Bronchial epithelial cell (primary cell): ENCODE results near the gene ATG9A. TPM values are rescaled to one million over a fixed set of nuclear protein-coding genes. Genes with fewer than 3 reads are reported as not detected.
A peak's percentile ranks its signal among the peaks of the same experiment; 100 is the strongest.

Experiments
- DNase-seq: peaks from one replicate; pipeline ENCODE4 v3.0.0-alpha.2; 2010; ENCODE audit warnings: low read depth
- FAIRE-seq: peaks from 2 replicates; lab custom pipeline; 2011; peaks lifted over from hg19 to GRCh38; lab: Jason Lieb, UNC
- H3K27me3 ChIP-seq: 2 replicates; pipeline ENCODE4 v1.5.1; 2011; ENCODE audit warnings: low read length; ENCODE audit not compliant: control insufficient read depth, insufficient read depth
- H3K36me3 ChIP-seq: 2 replicates; pipeline ENCODE4 v1.5.1; 2011; ENCODE audit warnings: low read length; ENCODE audit not compliant: control insufficient read depth, insufficient read depth
- H3K4me3 ChIP-seq: 2 replicates; pipeline ENCODE4 v1.5.1; 2011; ENCODE audit warnings: mild to moderate bottlenecking, low read depth, low read length, control low read depth
- total RNA-seq: library from RNA; depleted of rRNA; stranded (reverse); fragments of >200 nt; gene quantifications from 2 replicates; pipeline ENCODE4 v1.2.1, GENCODE V29; 2014
- TF ChIP-seq, protein P1 (sequence below): IDR thresholded peaks from 2 replicates; pipeline ENCODE4 v1.5.1; 2011; ENCODE audit warnings: mild to moderate bottlenecking, moderate library complexity, low read length, control low read depth, inconsistent platforms; ENCODE audit not compliant: insufficient read depth, severe bottlenecking

The ATG9A gene
- total RNA-seq, 1 donor from 2014 or later = 26.3 TPM

- H3K4me3 ChIP-seq = no peak overlapping the region
- FAIRE-seq = no peak
- TF ChIP-seq, protein P1, sequence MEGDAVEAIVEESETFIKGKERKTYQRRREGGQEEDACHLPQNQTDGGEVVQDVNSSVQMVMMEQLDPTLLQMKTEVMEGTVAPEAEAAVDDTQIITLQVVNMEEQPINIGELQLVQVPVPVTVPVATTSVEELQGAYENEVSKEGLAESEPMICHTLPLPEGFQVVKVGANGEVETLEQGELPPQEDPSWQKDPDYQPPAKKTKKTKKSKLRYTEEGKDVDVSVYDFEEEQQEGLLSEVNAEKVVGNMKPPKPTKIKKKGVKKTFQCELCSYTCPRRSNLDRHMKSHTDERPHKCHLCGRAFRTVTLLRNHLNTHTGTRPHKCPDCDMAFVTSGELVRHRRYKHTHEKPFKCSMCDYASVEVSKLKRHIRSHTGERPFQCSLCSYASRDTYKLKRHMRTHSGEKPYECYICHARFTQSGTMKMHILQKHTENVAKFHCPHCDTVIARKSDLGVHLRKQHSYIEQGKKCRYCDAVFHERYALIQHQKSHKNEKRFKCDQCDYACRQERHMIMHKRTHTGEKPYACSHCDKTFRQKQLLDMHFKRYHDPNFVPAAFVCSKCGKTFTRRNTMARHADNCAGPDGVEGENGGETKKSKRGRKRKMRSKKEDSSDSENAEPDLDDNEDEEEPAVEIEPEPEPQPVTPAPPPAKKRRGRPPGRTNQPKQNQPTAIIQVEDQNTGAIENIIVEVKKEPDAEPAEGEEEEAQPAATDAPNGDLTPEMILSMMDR = no peak
- no peaks in the 10 kb centered on the region for H3K27me3 ChIP-seq
- peaks cover 34% of the 10 kb centered on the region for H3K36me3 ChIP-seq
- no peak for DNase-seq
Measured at GRCh38 chr2:219179601-219180465, 49.6 kb downstream of the ATG9A start.

GRCh38 chr2:219178377-219179175, 50.9 kb downstream of the ATG9A start:
- Histone ChIP-seq H3K27me3 (no peaks in the 10 kb centered on the region), H3K36me3 (peaks cover 35% of the 10 kb centered on the region), H3K4me3 (peak overlapping the region; percentile 85)
- TF ChIP-seq, protein P1 = no peak
- DNase-seq (peak; percentile 12), FAIRE-seq (no peak)

- peak within 1 kb of the TSS; percentile 85 for H3K4me3 ChIP-seq
- no peak for FAIRE-seq
- no peaks in the 10 kb centered on the region for H3K27me3 ChIP-seq
- peak; percentile 90 for DNase-seq
- peaks cover 32% of the 10 kb centered on the region for H3K36me3 ChIP-seq
- TF ChIP-seq, protein P1 = peak; percentile 39
Measured at GRCh38 chr2:219177552-219178376, 51.7 kb downstream of the ATG9A start, which contains the start of gene RETREG2. RETREG2 (plus strand) TSS chr2:219178275; CDS start chr2:219178353, 78 bp downstream.

DNA sequence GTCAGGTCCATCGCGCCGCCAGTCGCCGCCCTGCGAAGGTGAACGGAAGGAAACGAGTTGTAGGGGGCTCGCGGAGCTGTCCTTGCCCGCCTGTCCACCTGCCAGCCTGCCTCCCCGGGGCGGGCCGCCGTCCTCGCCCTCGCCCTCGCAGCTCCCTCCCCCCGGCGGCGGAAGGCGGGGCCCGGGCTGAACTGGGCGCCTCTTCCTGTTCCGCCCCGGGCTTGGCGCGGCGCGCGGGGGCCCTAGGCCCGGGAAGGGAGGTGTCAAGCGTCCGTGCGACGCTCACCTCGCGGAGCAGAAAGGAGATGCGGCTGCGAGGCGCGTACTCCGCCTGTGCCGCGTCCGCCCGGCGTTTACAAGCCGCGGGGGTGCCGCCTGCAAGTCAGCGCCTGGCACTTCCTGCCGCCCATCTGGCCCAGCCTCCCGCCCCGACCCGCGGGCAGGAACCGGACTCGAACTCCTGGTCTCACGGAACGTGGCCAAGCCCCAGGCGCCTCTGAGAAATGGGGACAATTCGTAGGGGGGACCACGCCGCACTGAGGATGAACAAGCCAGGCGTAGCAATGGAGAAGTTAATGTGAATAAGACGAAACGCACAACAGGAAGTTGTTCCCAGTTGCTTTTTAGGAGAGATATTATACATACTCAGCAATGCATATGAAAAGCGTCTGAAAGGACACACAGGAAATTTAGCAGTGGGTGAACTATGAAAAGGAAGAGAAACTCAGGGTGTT, 52.5 kb downstream of the ATG9A start, which contains the start of gene CNPPD1:
CNPPD1 (minus strand) TSS at position 108 of the 734 bp plus-strand sequence; CDS start at position 11, 97 bp downstream.
- H3K36me3 ChIP-seq = peaks cover 25% of the 10 kb centered on the region
- DNase-seq (peak; percentile 68), FAIRE-seq (no peak)
- H3K27me3 ChIP-seq = no peaks in the 10 kb centered on the region
- TF ChIP-seq, protein P1 = no peak
- H3K4me3 ChIP-seq = peak within 1 kb of the TSS; percentile 85
